HepG2 (cell line): ENCODE data around the gene IFNL1. TPM values are rescaled to one million over a fixed set of nuclear protein-coding genes. Genes with fewer than 3 reads are reported as not detected.

Experiments used
- ATAC-seq: fragments of 200-7000 bp; cut with Tn5 transposase; 3 replicates; pipeline ENCODE4 v1.9.1; 2020; ENCODE audit warnings: mild to moderate bottlenecking, moderate library complexity
- BruUV-seq: library from RNA; stranded (reverse); fragments of 400-500 nt; replicated peaks from 2 replicates; lab custom pipeline; 2021; lab: Mats Ljungman, UMichigan
- CTCF ChIA-PET: fragments of 300-600 bp; formaldehyde crosslinking; extraction: SDS; loops from one replicate; lab custom pipeline; 2021; ENCODE audit warnings: low total read pairs, inconsistent platforms, low intra/inter-chr PET ratio; lab: Yijun Ruan, JAX
- POLR2A ChIA-PET: fragments of 350-600 bp; sonication (Branson Sonifier 250); formaldehyde crosslinking; loops from one replicate; lab custom pipeline; 2020; ENCODE audit warnings: antibody characterized with exemption, inconsistent platforms; lab: Yijun Ruan, JAX
- DNase-seq: peaks from one replicate; pipeline ENCODE4 v3.0.0-alpha.2; 2015; ENCODE audit warnings: low spot score
- FAIRE-seq: peaks from 3 replicates; lab custom pipeline; 2011; peaks lifted over from hg19 to GRCh38; lab: Jason Lieb, UNC
- H2AFZ ChIP-seq: one replicate; pipeline ENCODE4 v1.6.1; 2011; ENCODE audit warnings: low read length, inconsistent platforms
- H3K27ac ChIP-seq: fragments of 300-600 bp; 3 replicates; pipeline ENCODE4 v1.8.0; 2011; ENCODE audit warnings: mixed run types, mild to moderate bottlenecking, mixed read lengths, low read length, inconsistent platforms; ENCODE audit not compliant: insufficient read depth; ENCODE audit errors: extremely low read length
- H3K27me3 ChIP-seq, 2 experiments: fragments of 200-600 bp in 1 of 2; 2 replicates in 1 of 2; 3 replicates in 1 of 2; pipeline versions ENCODE4 v1.6.0 to v1.8.0; 2011; ENCODE audit warnings: low read length in 2 of 2, mild to moderate bottlenecking in 2 of 2, moderate library complexity in 2 of 2, inconsistent platforms in 1 of 2; ENCODE audit not compliant: insufficient read depth in 2 of 2, control insufficient read depth in 1 of 2
- H3K36me3 ChIP-seq, 2 experiments: fragments of 200-600 bp in 1 of 2; replicated peaks in 1 of 2; 2 replicates in 1 of 2; 3 replicates in 1 of 2; pipeline versions ENCODE4 v1.5.1 to v1.8.0; 2011; ENCODE audit warnings: low read length in 2 of 2, inconsistent platforms in 1 of 2; ENCODE audit not compliant: insufficient read depth in 2 of 2, control insufficient read depth in 1 of 2
- H3K4me1 ChIP-seq: 2 replicates; pipeline ENCODE4 v1.5.1; 2012; ENCODE audit warnings: low read length, inconsistent platforms; ENCODE audit not compliant: insufficient read depth
- H3K4me2 ChIP-seq: 2 replicates; pipeline ENCODE4 v1.6.0; 2011; ENCODE audit warnings: low read depth, low read length, inconsistent platforms
- H3K4me3 ChIP-seq, 3 experiments: fragments of 200-600 bp in 1 of 3; sonication (generic), shearing (Covaris generic) in 1 of 3; replicated peaks in 1 of 3; 2 replicates each; pipeline ENCODE4 v1.5.1; 2011 to 2016; ENCODE audit warnings: low read length in 3 of 3, inconsistent platforms in 2 of 3, low read depth in 2 of 3, mild to moderate bottlenecking in 2 of 3, control low read depth in 1 of 3, mixed read lengths in 1 of 3; ENCODE audit not compliant: insufficient read depth in 1 of 3
- H3K79me2 ChIP-seq: one replicate; pipeline ENCODE4 v1.6.1; 2011; ENCODE audit warnings: low read length, inconsistent platforms; ENCODE audit not compliant: insufficient read depth
- H3K9ac ChIP-seq: 2 replicates; pipeline ENCODE4 v1.6.0; 2011; ENCODE audit warnings: mild to moderate bottlenecking, low read depth, low read length, inconsistent platforms; ENCODE audit not compliant: insufficient read depth
- H3K9me3 ChIP-seq: 2 replicates; pipeline ENCODE4 v1.5.1; 2012; ENCODE audit warnings: mild to moderate bottlenecking, low read length
- H4K20me1 ChIP-seq: 2 replicates; pipeline ENCODE4 v1.6.0; 2011; ENCODE audit warnings: inconsistent platforms, mild to moderate bottlenecking, low read length, moderate library complexity; ENCODE audit not compliant: insufficient read depth
- JUN ChIP-seq: sonication (generic); formaldehyde crosslinking; IDR thresholded peaks from 2 replicates; pipeline ENCODE4 v1.4.0; 2020; ENCODE audit warnings: mild to moderate bottlenecking, missing genetic modification reagents
- MEIS1 ChIP-seq: sonication (generic); formaldehyde crosslinking; IDR thresholded peaks from 2 replicates; pipeline ENCODE4 v1.9.0; 2021; ENCODE audit warnings: mild to moderate bottlenecking, missing genetic modification reagents, moderate library complexity, borderline replicate concordance
- PCBP2 ChIP-seq: fragments of 200-400 bp; formaldehyde crosslinking; optimal IDR thresholded peaks from 2 replicates; pipeline ENCODE3; 2018; ENCODE audit warnings: low read length, low read depth; ENCODE audit not compliant: poor library complexity, severe bottlenecking
- RARA ChIP-seq: IDR thresholded peaks from 2 replicates; pipeline ENCODE4 v1.6.1; 2016; ENCODE audit warnings: missing genetic modification reagents, missing compliant biosample characterization
- RBM39 ChIP-seq: fragments of 200-400 bp; formaldehyde crosslinking; IDR thresholded peaks from one replicate; pipeline ENCODE4 v1.6.1; 2018; ENCODE audit warnings: antibody characterized with exemption, mild to moderate bottlenecking, low read depth, low read length; ENCODE audit not compliant: poor library complexity, severe bottlenecking
- RFX1 ChIP-seq: fragments of 450-650 bp; IDR thresholded peaks from 2 replicates; pipeline ENCODE4 v1.6.1; 2017
- SNAPC2 ChIP-seq: sonication (generic); formaldehyde crosslinking; IDR thresholded peaks from 2 replicates; pipeline ENCODE4 v1.8.1; 2022; ENCODE audit warnings: mild to moderate bottlenecking, missing genetic modification reagents
- SOX13 ChIP-seq, 3 experiments: fragments of 450-650 bp in 1 of 3; sonication (generic) in 1 of 3; formaldehyde crosslinking in 1 of 3; IDR thresholded peaks in 2 of 3; conservative IDR thresholded peaks in 1 of 3; 2 replicates each; pipeline versions ENCODE4 v1.5.0 to v1.6.1; 2016 to 2020; ENCODE audit warnings: antibody characterized with exemption in 1 of 3, mild to moderate bottlenecking in 1 of 3, missing compliant biosample characterization in 1 of 3, missing genetic modification reagents in 1 of 3, moderate library complexity in 1 of 3
- TBX3 ChIP-seq: fragments of 450-650 bp; IDR thresholded peaks from 2 replicates; pipeline ENCODE4 v1.6.1; 2017; ENCODE audit warnings: antibody characterized with exemption, mild to moderate bottlenecking, inconsistent platforms, borderline replicate concordance
- TGIF2 ChIP-seq: IDR thresholded peaks from 2 replicates; pipeline ENCODE4 v1.6.1; 2016; ENCODE audit warnings: control low read depth, missing compliant biosample characterization
- U2AF1 ChIP-seq: fragments of 200-400 bp; formaldehyde crosslinking; optimal IDR thresholded peaks from 2 replicates; pipeline ENCODE3; 2017; ENCODE audit warnings: mild to moderate bottlenecking, low read depth, low read length
- ZNF326 ChIP-seq: sonication (generic); formaldehyde crosslinking; IDR thresholded peaks from 2 replicates; pipeline ENCODE4 v1.4.0; 2020; ENCODE audit warnings: missing genetic modification reagents, borderline replicate concordance
- ZNF496 ChIP-seq: sonication (generic); formaldehyde crosslinking; IDR thresholded peaks from 2 replicates; pipeline ENCODE4 v1.8.1; 2023; ENCODE audit warnings: mild to moderate bottlenecking, moderate library complexity, missing genetic modification reagents; ENCODE audit not compliant: insufficient replicate concordance
- ZNF670 ChIP-seq: sonication (generic); formaldehyde crosslinking; IDR thresholded peaks from 2 replicates; pipeline ENCODE4 v1.8.0; 2022; ENCODE audit warnings: mild to moderate bottlenecking, missing genetic modification reagents, borderline replicate concordance
- ZNF772 ChIP-seq: sonication (generic); formaldehyde crosslinking; IDR thresholded peaks from 2 replicates; pipeline ENCODE4 v1.5.0; 2020; ENCODE audit warnings: mild to moderate bottlenecking, missing genetic modification reagents
- WGBS: methylation state at CpG from one replicate; pipeline ENCODE4 v1.1.6; 2017; ENCODE audit warnings: low lambda C conversion rate; 5-methylcytosine and 5-hydroxymethylcytosine counted together
- in situ Hi-C: cut with HindIII; loops from 2 replicates; pipeline ENCODE4 v1.10.0; 2017; ENCODE audit warnings: low pct_unique_long_range_greater_than_20kb; ENCODE audit not compliant: extremely low pct_ligation_motif_present
- intact Hi-C: fragments of 100-400 bp; cut with micrococcal nuclease; formaldehyde crosslinking; loops from one replicate; pipeline ENCODE4 v1.10.0; 2022; ENCODE audit not compliant: unreplicated experiment
- polyA plus RNA-seq, 8 experiments: library from polyadenylated mRNA; depleted of rRNA in 3 of 8; stranded (reverse) in 7 of 8; unstranded in 1 of 8; fragments of >200 nt; fragmentation: Illumina TruSeq in 4 of 8; extraction: Trizol in 4 of 8; gene quantifications; 2 replicates each; pipeline versions ENCODE4 v1.2.1 to v1.2.3, GENCODE V29; 2011 to 2016; ENCODE audit warnings: low read depth in 4 of 8, missing spikeins in 1 of 8, mixed read lengths in 1 of 8; ENCODE audit not compliant: insufficient read depth in 1 of 8
- total RNA-seq, 5 experiments: library from RNA; depleted of rRNA; stranded (reverse); fragments of >200 nt; fragmentation: Illumina TruSeq; extraction: Trizol; gene quantifications; 2 replicates each; pipeline ENCODE4 v1.2.3, GENCODE V29; 2016; ENCODE audit warnings: low read depth in 1 of 5
- TF ChIP-seq, protein P1 (sequence below): sonication (generic); formaldehyde crosslinking; IDR thresholded peaks from 2 replicates; pipeline ENCODE4 v1.9.0; 2021; ENCODE audit warnings: missing genetic modification reagents, borderline replicate concordance
- TF ChIP-seq, protein P2 (sequence below): sonication (generic); formaldehyde crosslinking; IDR thresholded peaks from 2 replicates; pipeline ENCODE4 v1.4.0; 2020; ENCODE audit warnings: missing genetic modification reagents; ENCODE audit errors: not compliant biosample characterization
- TF ChIP-seq, protein P3 (sequence below): sonication (generic); formaldehyde crosslinking; IDR thresholded peaks from 2 replicates; pipeline ENCODE4 v1.4.0; 2020; ENCODE audit warnings: missing genetic modification reagents
- TF ChIP-seq, protein P4 (sequence below): sonication (generic); formaldehyde crosslinking; IDR thresholded peaks from 2 replicates; pipeline ENCODE4 v1.5.0; 2020; ENCODE audit warnings: missing genetic modification reagents

Gene IFNL1
- total and polyA plus RNA-seq, 2 of the 13 experiments (the other 11 are each of a cell fraction or from before 2014, with no cell fraction given) = not detected

DNA sequence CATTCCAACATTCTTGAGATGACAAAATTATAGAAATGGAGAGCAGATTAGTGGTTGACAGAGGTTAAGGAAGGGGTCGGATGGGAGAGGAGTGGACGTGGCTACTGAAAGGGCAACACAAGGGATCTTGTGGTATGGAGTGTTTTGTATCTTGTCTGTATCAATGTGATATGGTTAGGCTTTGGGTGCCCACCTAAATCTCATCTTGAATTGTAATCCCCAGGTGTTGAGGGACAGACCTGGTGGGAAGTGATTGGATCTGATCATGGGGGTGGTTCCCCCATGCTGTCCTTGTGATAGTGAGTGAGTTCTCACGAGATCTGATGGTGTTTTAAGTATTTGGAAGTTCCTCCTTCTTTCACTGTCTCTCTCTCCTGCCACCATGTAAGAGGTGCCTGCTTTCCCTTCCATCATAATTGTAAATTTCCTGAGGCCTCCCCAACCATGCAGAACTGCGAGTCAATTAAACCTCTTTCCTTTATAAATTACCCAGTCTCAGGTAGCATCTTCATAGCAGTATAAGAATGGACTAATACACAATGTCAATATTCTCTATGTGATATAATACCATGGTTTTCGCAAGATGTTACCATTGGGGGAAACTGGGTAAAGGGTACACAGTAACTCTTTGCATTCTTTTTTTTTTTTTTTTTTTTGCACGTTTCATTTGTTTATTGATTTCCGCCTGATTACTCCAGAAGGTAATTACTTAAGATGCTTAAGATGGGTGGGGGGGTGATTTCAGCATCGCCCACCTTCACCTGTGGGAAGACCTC lies 42.6 kb upstream of the IFNL1 start:
- Histone ChIP-seq H3K4me2 (no peak overlapping the region), H3K9me3 (no peaks in the 10 kb centered on the region), H2AFZ (no peak overlapping the region), H4K20me1 (no peaks in the 10 kb centered on the region), H3K4me1 (peaks cover 10% of the 10 kb centered on the region), H3K9ac (no peak overlapping the region), H3K27me3 (peaks cover 0 to 6% of the 10 kb centered on the region in 2 experiments; a peak in 1 of 5 replicates), H3K36me3 (no peaks in the 10 kb centered on the region), H3K4me3 (no peak overlapping the region), H3K79me2 (no peaks in the 10 kb centered on the region), H3K27ac (no peak overlapping the region)
- FAIRE-seq (no peak), ATAC-seq (no peak), DNase-seq (no peak)
- intact Hi-C loops = no loop called here
- BruUV-seq = no TSS peak
- in situ Hi-C loops = no loop called here
- ChIA-PET POLR2A (no interaction called here), CTCF (no interaction called here)
- WGBS = 32% methylated on average over 8 of the region's 8 CpGs
- TF ChIP-seq SOX13 (IDR thresholded peaks at IDR 0.05) = no peak
- no peak for TF ChIP-seq SOX13 (CRISPR knock-in tag; conservative IDR thresholded peaks at IDR 0.05 in 1 of 2, IDR thresholded peaks at IDR 0.05 in 1 of 2)
- TF ChIP-seq, protein P1, sequence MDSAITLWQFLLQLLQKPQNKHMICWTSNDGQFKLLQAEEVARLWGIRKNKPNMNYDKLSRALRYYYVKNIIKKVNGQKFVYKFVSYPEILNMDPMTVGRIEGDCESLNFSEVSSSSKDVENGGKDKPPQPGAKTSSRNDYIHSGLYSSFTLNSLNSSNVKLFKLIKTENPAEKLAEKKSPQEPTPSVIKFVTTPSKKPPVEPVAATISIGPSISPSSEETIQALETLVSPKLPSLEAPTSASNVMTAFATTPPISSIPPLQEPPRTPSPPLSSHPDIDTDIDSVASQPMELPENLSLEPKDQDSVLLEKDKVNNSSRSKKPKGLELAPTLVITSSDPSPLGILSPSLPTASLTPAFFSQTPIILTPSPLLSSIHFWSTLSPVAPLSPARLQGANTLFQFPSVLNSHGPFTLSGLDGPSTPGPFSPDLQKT = no peak
- TF ChIP-seq, protein P2, sequence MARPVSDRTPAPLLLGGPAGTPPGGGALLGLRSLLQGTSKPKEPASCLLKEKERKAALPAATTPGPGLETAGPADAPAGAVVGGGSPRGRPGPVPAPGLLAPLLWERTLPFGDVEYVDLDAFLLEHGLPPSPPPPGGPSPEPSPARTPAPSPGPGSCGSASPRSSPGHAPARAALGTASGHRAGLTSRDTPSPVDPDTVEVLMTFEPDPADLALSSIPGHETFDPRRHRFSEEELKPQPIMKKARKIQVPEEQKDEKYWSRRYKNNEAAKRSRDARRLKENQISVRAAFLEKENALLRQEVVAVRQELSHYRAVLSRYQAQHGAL (CRISPR knock-in tag) = no peak
- TF ChIP-seq RBM39 = no peak
- TF ChIP-seq ZNF496 (CRISPR knock-in tag) = no peak
- TF ChIP-seq MEIS1 = no peak
- TF ChIP-seq, protein P3, sequence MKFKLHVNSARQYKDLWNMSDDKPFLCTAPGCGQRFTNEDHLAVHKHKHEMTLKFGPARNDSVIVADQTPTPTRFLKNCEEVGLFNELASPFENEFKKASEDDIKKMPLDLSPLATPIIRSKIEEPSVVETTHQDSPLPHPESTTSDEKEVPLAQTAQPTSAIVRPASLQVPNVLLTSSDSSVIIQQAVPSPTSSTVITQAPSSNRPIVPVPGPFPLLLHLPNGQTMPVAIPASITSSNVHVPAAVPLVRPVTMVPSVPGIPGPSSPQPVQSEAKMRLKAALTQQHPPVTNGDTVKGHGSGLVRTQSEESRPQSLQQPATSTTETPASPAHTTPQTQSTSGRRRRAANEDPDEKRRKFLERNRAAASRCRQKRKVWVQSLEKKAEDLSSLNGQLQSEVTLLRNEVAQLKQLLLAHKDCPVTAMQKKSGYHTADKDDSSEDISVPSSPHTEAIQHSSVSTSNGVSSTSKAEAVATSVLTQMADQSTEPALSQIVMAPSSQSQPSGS = no peak
- TF ChIP-seq, protein P4, sequence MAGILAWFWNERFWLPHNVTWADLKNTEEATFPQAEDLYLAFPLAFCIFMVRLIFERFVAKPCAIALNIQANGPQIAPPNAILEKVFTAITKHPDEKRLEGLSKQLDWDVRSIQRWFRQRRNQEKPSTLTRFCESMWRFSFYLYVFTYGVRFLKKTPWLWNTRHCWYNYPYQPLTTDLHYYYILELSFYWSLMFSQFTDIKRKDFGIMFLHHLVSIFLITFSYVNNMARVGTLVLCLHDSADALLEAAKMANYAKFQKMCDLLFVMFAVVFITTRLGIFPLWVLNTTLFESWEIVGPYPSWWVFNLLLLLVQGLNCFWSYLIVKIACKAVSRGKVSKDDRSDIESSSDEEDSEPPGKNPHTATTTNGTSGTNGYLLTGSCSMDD (CRISPR knock-in tag) = no peak
- no peak for TF ChIP-seq SNAPC2 (CRISPR knock-in tag)
- no peak for TF ChIP-seq TBX3
- no peak for TF ChIP-seq ZNF772 (CRISPR knock-in tag)
- no peak for TF ChIP-seq ZNF326
- no peak for TF ChIP-seq PCBP2
- TF ChIP-seq JUN (CRISPR knock-in tag) = no peak
- TF ChIP-seq RFX1 = no peak
- TF ChIP-seq TGIF2 = no peak
- no peak for TF ChIP-seq U2AF1
- no peak for TF ChIP-seq ZNF670
- no peak for TF ChIP-seq RARA (CRISPR knock-in tag)
